H9 (cell line): Measurements from ENCODE around the gene PRMT7. TPM values are rescaled to one million over a fixed set of nuclear protein-coding genes. Genes with fewer than 3 reads are reported as not detected.
A peak's percentile ranks its signal among the peaks of the same experiment; 100 is the strongest.

Experiments
- DNase-seq: peaks from one replicate; pipeline ENCODE4 v3.0.0-alpha.2; 2017
- H2AFZ ChIP-seq: one replicate; pipeline ENCODE4 v1.6.1; 2013; ENCODE audit warnings: mild to moderate bottlenecking, low read length, control low read depth, moderate library complexity
- H2AK5ac ChIP-seq: 2 replicates; pipeline ENCODE4 v1.6.1; 2013; ENCODE audit warnings: low read length, control low read depth, mixed read lengths; ENCODE audit not compliant: insufficient read length
- H2BK120ac ChIP-seq: one replicate; pipeline ENCODE4 v1.6.1; 2013; ENCODE audit warnings: low read depth, mild to moderate bottlenecking, low read length, control low read depth, inconsistent platforms; ENCODE audit not compliant: poor library complexity, severe bottlenecking
- H2BK12ac ChIP-seq: 2 replicates; pipeline ENCODE4 v1.6.1; 2013; ENCODE audit warnings: low read length, control low read depth, mixed read lengths, low read depth; ENCODE audit not compliant: insufficient read length
- H2BK15ac ChIP-seq: 2 replicates; pipeline ENCODE4 v1.6.1; 2013; ENCODE audit warnings: low read depth, low read length, control low read depth
- H2BK20ac ChIP-seq: one replicate; pipeline ENCODE4 v1.6.1; 2013; ENCODE audit warnings: low read depth, mild to moderate bottlenecking, low read length, control low read depth, inconsistent platforms; ENCODE audit not compliant: poor library complexity, severe bottlenecking
- H2BK5ac ChIP-seq: 2 replicates; pipeline ENCODE4 v1.6.1; 2013; ENCODE audit warnings: low read length, control low read depth, mixed read lengths; ENCODE audit not compliant: insufficient read length
- H3K14ac ChIP-seq: 2 replicates; pipeline ENCODE4 v1.6.1; 2013; ENCODE audit warnings: low read length, control low read depth; ENCODE audit not compliant: insufficient read depth
- H3K18ac ChIP-seq: 2 replicates; pipeline ENCODE4 v1.6.1; 2013; ENCODE audit warnings: low read depth, mild to moderate bottlenecking, mixed read lengths, low read length, control low read depth; ENCODE audit not compliant: insufficient read length
- H3K23ac ChIP-seq: 2 replicates; pipeline ENCODE4 v1.6.1; 2013; ENCODE audit warnings: low read length, control low read depth, mixed read lengths, low read depth; ENCODE audit not compliant: insufficient read length
- H3K23me2 ChIP-seq: 2 replicates; pipeline ENCODE4 v1.6.1; 2013; ENCODE audit warnings: low read depth, mild to moderate bottlenecking, mixed read lengths, low read length, control low read depth; ENCODE audit not compliant: insufficient read length, poor library complexity, severe bottlenecking
- H3K27ac ChIP-seq: 2 replicates; pipeline ENCODE4 v1.5.1; 2013; ENCODE audit warnings: low read length, control low read depth, mixed read lengths, low read depth; ENCODE audit not compliant: insufficient read length
- H3K27me3 ChIP-seq: 2 replicates; pipeline ENCODE4 v1.6.1; 2013; ENCODE audit warnings: low read length, control low read depth, inconsistent platforms; ENCODE audit not compliant: insufficient read depth
- H3K4ac ChIP-seq: 2 replicates; pipeline ENCODE4 v1.6.1; 2013; ENCODE audit warnings: low read depth, mild to moderate bottlenecking, control low read depth, inconsistent platforms, low read length, moderate library complexity
- H3K4me1 ChIP-seq: 2 replicates; pipeline ENCODE4 v1.6.1; 2013; ENCODE audit warnings: low read length, control low read depth, inconsistent platforms; ENCODE audit not compliant: insufficient read depth
- H3K4me2 ChIP-seq: 2 replicates; pipeline ENCODE4 v1.6.1; 2013; ENCODE audit warnings: low read length, control low read depth, mixed read lengths; ENCODE audit not compliant: insufficient read length, insufficient read depth
- H3K56ac ChIP-seq: 2 replicates; pipeline ENCODE4 v1.6.1; 2013; ENCODE audit warnings: low read depth, mild to moderate bottlenecking, mixed read lengths, low read length, control low read depth; ENCODE audit not compliant: insufficient read length
- H3K79me1 ChIP-seq: 2 replicates; pipeline ENCODE4 v1.6.1; 2013; ENCODE audit warnings: low read depth, mild to moderate bottlenecking, moderate library complexity, low read length, control low read depth, inconsistent platforms; ENCODE audit not compliant: insufficient read depth, poor library complexity, severe bottlenecking
- H3K79me2 ChIP-seq: 2 replicates; pipeline ENCODE4 v1.6.1; 2013; ENCODE audit warnings: low read length, control low read depth, inconsistent platforms; ENCODE audit not compliant: insufficient read depth
- H3K9ac ChIP-seq: 2 replicates; pipeline ENCODE4 v1.6.1; 2013; ENCODE audit warnings: low read length, control low read depth, mixed read lengths; ENCODE audit not compliant: insufficient read length; ENCODE audit errors: extremely low read depth
- H3K9me3 ChIP-seq: one replicate; pipeline ENCODE4 v1.6.1; 2013; ENCODE audit warnings: low read depth, low read length, inconsistent platforms; ENCODE audit not compliant: control insufficient read depth
- H3T11ph ChIP-seq: one replicate; pipeline ENCODE4 v1.6.1; 2013; ENCODE audit warnings: mild to moderate bottlenecking, low read length, control low read depth, inconsistent platforms
- H4K20me1 ChIP-seq: one replicate; pipeline ENCODE4 v1.6.1; 2013; ENCODE audit not compliant: control insufficient read depth, insufficient read length, insufficient read depth
- H4K5ac ChIP-seq: 2 replicates; pipeline ENCODE4 v1.6.1; 2013; ENCODE audit warnings: low read depth, mild to moderate bottlenecking, mixed read lengths, low read length, control low read depth; ENCODE audit not compliant: insufficient read length
- H4K8ac ChIP-seq: replicated peaks from 2 replicates; pipeline ENCODE4 v1.6.1; 2013; ENCODE audit warnings: low read length, control low read depth, mixed read lengths, low read depth; ENCODE audit not compliant: insufficient read length
- H4K91ac ChIP-seq: 2 replicates; pipeline ENCODE4 v1.6.1; 2013; ENCODE audit warnings: low read depth, mild to moderate bottlenecking, moderate library complexity, mixed read lengths, low read length, control low read depth; ENCODE audit not compliant: insufficient read length
- H3K27ac Mint-ChIP-seq, 3 experiments: 2 replicates in 2 of 3; 3 replicates in 1 of 3; pipeline ENCODE4 v1.8.0; 2020 to 2021; ENCODE audit warnings: mixed read lengths in 3 of 3, mild to moderate bottlenecking in 1 of 3, moderate library complexity in 1 of 3
- H3K27me3 Mint-ChIP-seq: 2 replicates; pipeline ENCODE4 v1.8.0; 2021; ENCODE audit warnings: low read depth, mild to moderate bottlenecking, moderate library complexity, mixed read lengths
- H3K36me3 Mint-ChIP-seq, 3 experiments: 2 replicates in 2 of 3; 3 replicates in 1 of 3; pipeline ENCODE4 v1.8.0; 2020 to 2021; ENCODE audit warnings: low read depth in 3 of 3, mixed read lengths in 3 of 3; ENCODE audit not compliant: insufficient read depth in 1 of 3
- H3K4me1 Mint-ChIP-seq, 2 experiments: 2 replicates each; pipeline ENCODE4 v1.8.0; 2020; ENCODE audit warnings: mixed read lengths in 2 of 2
- H3K4me3 Mint-ChIP-seq, 2 experiments: 2 replicates in 1 of 2; 3 replicates in 1 of 2; pipeline ENCODE4 v1.8.0; 2020 to 2021; ENCODE audit warnings: mild to moderate bottlenecking in 2 of 2, mixed read lengths in 2 of 2, moderate library complexity in 1 of 2
- H3K9me3 Mint-ChIP-seq, 2 experiments: 2 replicates in 1 of 2; 3 replicates in 1 of 2; pipeline ENCODE4 v1.8.0; 2020; ENCODE audit warnings: mild to moderate bottlenecking in 2 of 2, mixed read lengths in 2 of 2, moderate library complexity in 1 of 2
- WGBS: extraction: QIAGEN DNeasy Blood & Tissue Kit; methylation state at CpG from one replicate; pipeline ENCODE4 v1.1.7; 2013; ENCODE audit warnings: missing lambda C conversion rate, low lambda C conversion rate, mixed read lengths; ENCODE audit not compliant: insufficient read length; ENCODE audit errors: extremely low coverage; 5-methylcytosine and 5-hydroxymethylcytosine counted together
- total RNA-seq: library from RNA; stranded (reverse); gene quantifications from 2 replicates; pipeline ENCODE4 v1.2.1, GENCODE V29; 2021
- TF ChIP-seq, protein P1 (sequence below): fragments of 200-600 bp; sonication (generic); conservative IDR thresholded peaks from 3 replicates; pipeline ENCODE4 v1.8.0; 2021; ENCODE audit warnings: antibody characterized with exemption, mild to moderate bottlenecking

The PRMT7 gene
- total RNA-seq, 1 experiment from 2014 or later = 56.6 TPM

DNA sequence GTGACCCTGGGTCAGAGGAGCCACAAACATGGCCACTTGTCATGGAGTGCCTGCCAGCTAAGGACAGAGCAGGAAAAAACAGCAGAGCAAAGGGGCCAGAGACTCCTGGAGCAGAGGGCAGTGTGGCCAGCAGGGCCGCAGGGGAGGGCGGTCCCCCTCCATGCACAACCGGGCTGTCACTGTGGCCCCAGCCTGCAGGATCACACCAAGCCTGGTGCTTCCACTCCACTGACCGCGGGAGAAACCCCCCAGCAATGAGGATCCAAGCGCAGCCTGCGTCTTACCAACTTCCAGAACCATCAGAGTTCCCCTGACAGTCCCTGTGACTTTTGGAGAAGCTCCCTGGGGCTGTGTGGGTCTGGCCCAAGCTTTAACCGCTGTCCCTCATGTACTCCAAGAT lies 62.0 kb downstream of the PRMT7 start:
- Histone ChIP-seq H3K9me3 (no peaks in the 10 kb centered on the region), H2BK120ac (no peak overlapping the region), H2AFZ (no peak overlapping the region), H4K5ac (no peak overlapping the region), H2BK12ac (no peak overlapping the region), H2AK5ac (no peak overlapping the region), H3K79me1 (no peaks in the 10 kb centered on the region), H3K4me2 (no peak overlapping the region), H4K8ac (no peak overlapping the region), H4K91ac (no peak overlapping the region), H3K4me1 (no peaks in the 10 kb centered on the region), H3K18ac (no peak overlapping the region), H2BK20ac (no peak overlapping the region), H3K27me3 (no peaks in the 10 kb centered on the region), H3K27ac (no peak overlapping the region), H3T11ph (no peak overlapping the region), H3K9ac (no peak overlapping the region), H3K56ac (no peak overlapping the region), H2BK5ac (no peak overlapping the region), H2BK15ac (no peak overlapping the region), H3K4ac (no peak overlapping the region), H3K79me2 (no peaks in the 10 kb centered on the region), H4K20me1 (no peaks in the 10 kb centered on the region), H3K14ac (no peak overlapping the region), H3K23me2 (no peaks in the 10 kb centered on the region), H3K23ac (no peak overlapping the region)
- Mint-ChIP-seq H3K27ac (0 out of 7 replicates have a peak overlapping the region, but pooled peaks of 1 of the 3 experiments have one; percentile 61), H3K4me3 (no peak overlapping the region), H3K36me3 (no peaks in the 10 kb centered on the region), H3K27me3 (peaks cover 12% of the 10 kb centered on the region), H3K9me3 (no peaks in the 10 kb centered on the region), H3K4me1 (peaks cover 12 to 32% of the 10 kb centered on the region in 2 experiments)
- no CpG with 5 or more reads among the region's 8 CpGs for whole genome bisulfite sequencing
- TF ChIP-seq, protein P1, sequence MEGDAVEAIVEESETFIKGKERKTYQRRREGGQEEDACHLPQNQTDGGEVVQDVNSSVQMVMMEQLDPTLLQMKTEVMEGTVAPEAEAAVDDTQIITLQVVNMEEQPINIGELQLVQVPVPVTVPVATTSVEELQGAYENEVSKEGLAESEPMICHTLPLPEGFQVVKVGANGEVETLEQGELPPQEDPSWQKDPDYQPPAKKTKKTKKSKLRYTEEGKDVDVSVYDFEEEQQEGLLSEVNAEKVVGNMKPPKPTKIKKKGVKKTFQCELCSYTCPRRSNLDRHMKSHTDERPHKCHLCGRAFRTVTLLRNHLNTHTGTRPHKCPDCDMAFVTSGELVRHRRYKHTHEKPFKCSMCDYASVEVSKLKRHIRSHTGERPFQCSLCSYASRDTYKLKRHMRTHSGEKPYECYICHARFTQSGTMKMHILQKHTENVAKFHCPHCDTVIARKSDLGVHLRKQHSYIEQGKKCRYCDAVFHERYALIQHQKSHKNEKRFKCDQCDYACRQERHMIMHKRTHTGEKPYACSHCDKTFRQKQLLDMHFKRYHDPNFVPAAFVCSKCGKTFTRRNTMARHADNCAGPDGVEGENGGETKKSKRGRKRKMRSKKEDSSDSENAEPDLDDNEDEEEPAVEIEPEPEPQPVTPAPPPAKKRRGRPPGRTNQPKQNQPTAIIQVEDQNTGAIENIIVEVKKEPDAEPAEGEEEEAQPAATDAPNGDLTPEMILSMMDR = no peak
- no peak for DNase-seq
